H1 (cell line): ENCODE results near the gene ZNF532. TPM values are rescaled to one million over a fixed set of nuclear protein-coding genes. Genes with fewer than 3 reads are reported as not detected.

Experiments used
- CTCF ChIA-PET: fragments of 300-600 bp; sonication (Branson Sonifier 250); formaldehyde crosslinking; loops from one replicate; lab custom pipeline; 2021; ENCODE audit not compliant: partially characterized antibody; lab: Charles Lee
- POLR2A ChIA-PET: fragments of 300-600 bp; sonication (Branson Sonifier 250); formaldehyde crosslinking; loops from one replicate; lab custom pipeline; 2021; ENCODE audit warnings: inconsistent platforms; ENCODE audit not compliant: partially characterized antibody; lab: Charles Lee
- DNase-seq, 2 experiments: peaks; one replicate each; pipeline versions ENCODE4 v3.0.0 to v3.0.0-alpha.2; 2010 to 2022; ENCODE audit warnings: low spot score in 2 of 2, low read depth in 1 of 2, mixed read lengths in 1 of 2
- FAIRE-seq: peaks from 2 replicates; lab custom pipeline; 2011; peaks lifted over from hg19 to GRCh38; lab: Jason Lieb, UNC
- H2AFZ ChIP-seq: 2 replicates; pipeline ENCODE4 v1.8.1; 2012; ENCODE audit warnings: low read length, inconsistent platforms
- H2AK5ac ChIP-seq: 2 replicates; pipeline ENCODE4 v1.6.1; 2013; ENCODE audit warnings: low read depth, low read length
- H2BK120ac ChIP-seq: replicated peaks from 2 replicates; pipeline ENCODE3; 2013; ENCODE audit warnings: low read depth, low read length, inconsistent platforms
- H2BK12ac ChIP-seq: 2 replicates; pipeline ENCODE4 v1.6.1; 2013; ENCODE audit warnings: low read depth, low read length
- H2BK15ac ChIP-seq: 2 replicates; pipeline ENCODE4 v1.6.1; 2013; ENCODE audit warnings: low read length
- H2BK20ac ChIP-seq: 2 replicates; pipeline ENCODE4 v1.6.1; 2013; ENCODE audit warnings: low read length
- H2BK5ac ChIP-seq: 2 replicates; pipeline ENCODE4 v1.6.1; 2013; ENCODE audit warnings: low read depth, low read length
- H3K14ac ChIP-seq: 2 replicates; pipeline ENCODE4 v1.6.1; 2013; ENCODE audit warnings: inconsistent platforms; ENCODE audit not compliant: insufficient read length
- H3K18ac ChIP-seq: 2 replicates; pipeline ENCODE4 v1.6.1; 2013; ENCODE audit warnings: low read length; ENCODE audit errors: extremely low read depth
- H3K23ac ChIP-seq: 2 replicates; pipeline ENCODE4 v1.6.1; 2013; ENCODE audit warnings: inconsistent platforms; ENCODE audit not compliant: insufficient read length
- H3K23me2 ChIP-seq: 2 replicates; pipeline ENCODE4 v1.6.1; 2013; ENCODE audit warnings: low read depth, low read length
- H3K27ac ChIP-seq: 2 replicates; pipeline ENCODE4 v1.6.1; 2011; ENCODE audit warnings: low read depth, low read length, inconsistent platforms
- H3K27me3 ChIP-seq, 4 experiments: replicated peaks in 1 of 4; 1 replicate in 1 of 4; 2 replicates in 3 of 4; pipeline versions ENCODE4 v1.6.1 to v1.8.1; 2011 to 2013; ENCODE audit warnings: low read length in 3 of 4, mild to moderate bottlenecking in 3 of 4, inconsistent platforms in 2 of 4, mixed read lengths in 2 of 4, moderate library complexity in 1 of 4; ENCODE audit not compliant: control insufficient read depth in 3 of 4, insufficient read depth in 3 of 4; ENCODE audit errors: extremely low read depth in 1 of 4
- H3K36me3 ChIP-seq, 4 experiments: 2 replicates each; pipeline versions ENCODE4 v1.6.1 to v1.8.1; 2011 to 2013; ENCODE audit warnings: mild to moderate bottlenecking in 4 of 4, low read length in 3 of 4, moderate library complexity in 2 of 4, control low read depth in 1 of 4, inconsistent platforms in 1 of 4; ENCODE audit not compliant: insufficient read depth in 4 of 4, control insufficient read depth in 2 of 4
- H3K4ac ChIP-seq: replicated peaks from 2 replicates; pipeline ENCODE3; 2013; ENCODE audit warnings: low read length, low read depth, mixed read lengths, inconsistent platforms; ENCODE audit not compliant: insufficient read length
- H3K4me1 ChIP-seq, 4 experiments: replicated peaks in 1 of 4; 1 replicate in 1 of 4; 2 replicates in 3 of 4; pipeline versions ENCODE4 v1.6.1 to v1.8.1; 2011 to 2013; ENCODE audit warnings: low read length in 3 of 4, inconsistent platforms in 2 of 4, mixed read lengths in 1 of 4; ENCODE audit not compliant: insufficient read depth in 4 of 4, control insufficient read depth in 3 of 4
- H3K4me2 ChIP-seq, 2 experiments: 2 replicates each; pipeline versions ENCODE4 v1.6.1 to v1.8.1; 2011 to 2013; ENCODE audit warnings: low read depth in 2 of 2, low read length in 2 of 2, control low read depth in 1 of 2, inconsistent platforms in 1 of 2, mild to moderate bottlenecking in 1 of 2; ENCODE audit not compliant: insufficient read depth in 1 of 2
- H3K4me3 ChIP-seq, 4 experiments: fragments of 200-600, 300-600 bp in 1 of 4; sonication (generic), shearing (Covaris generic), sonication (Bioruptor Twin) in 1 of 4; 2 replicates each; pipeline versions ENCODE4 v1.5.1 to v1.8.1; 2011 to 2016; ENCODE audit warnings: low read length in 4 of 4, low read depth in 3 of 4, control low read depth in 2 of 4, inconsistent platforms in 2 of 4, mild to moderate bottlenecking in 2 of 4, mixed read lengths in 1 of 4, moderate library complexity in 1 of 4; ENCODE audit not compliant: insufficient read depth in 2 of 4; ENCODE audit errors: extremely low read depth in 1 of 4
- H3K56ac ChIP-seq: replicated peaks from 2 replicates; pipeline ENCODE3; 2013; ENCODE audit warnings: low read depth, mild to moderate bottlenecking, mixed read lengths, low read length, inconsistent platforms; ENCODE audit not compliant: insufficient read length
- H3K79me1 ChIP-seq: 2 replicates; pipeline ENCODE4 v1.6.1; 2013; ENCODE audit warnings: low read depth, low read length, control low read depth
- H3K79me2 ChIP-seq, 2 experiments: 2 replicates each; pipeline versions ENCODE4 v1.6.1 to v1.8.1; 2012 to 2013; ENCODE audit warnings: low read length in 2 of 2, mild to moderate bottlenecking in 2 of 2, inconsistent platforms in 1 of 2; ENCODE audit not compliant: insufficient read depth in 2 of 2, control insufficient read depth in 1 of 2
- H3K9ac ChIP-seq, 4 experiments: replicated peaks in 1 of 4; 1 replicate in 1 of 4; 2 replicates in 3 of 4; pipeline versions ENCODE4 v1.6.1 to v1.8.1; 2011 to 2013; ENCODE audit warnings: low read depth in 3 of 4, low read length in 3 of 4, control low read depth in 2 of 4, mild to moderate bottlenecking in 2 of 4, moderate library complexity in 2 of 4, inconsistent platforms in 1 of 4; ENCODE audit errors: extremely low read depth in 1 of 4
- H3K9me3 ChIP-seq, 2 experiments: 2 replicates each; pipeline versions ENCODE4 v1.6.1 to v1.8.1; 2012 to 2013; ENCODE audit warnings: mild to moderate bottlenecking in 2 of 2, moderate library complexity in 2 of 2, control low read depth in 1 of 2, inconsistent platforms in 1 of 2, low read depth in 1 of 2, low read length in 1 of 2, mixed read lengths in 1 of 2; ENCODE audit not compliant: insufficient read depth in 2 of 2
- H4K20me1 ChIP-seq, 2 experiments: replicated peaks in 1 of 2; 2 replicates each; pipeline versions ENCODE3 to v1.8.1; 2011 to 2013; ENCODE audit warnings: inconsistent platforms in 2 of 2, low read length in 2 of 2, mild to moderate bottlenecking in 1 of 2; ENCODE audit not compliant: insufficient read depth in 2 of 2, control insufficient read depth in 1 of 2
- H4K5ac ChIP-seq: 2 replicates; pipeline ENCODE4 v1.6.1; 2013; ENCODE audit warnings: low read length, low read depth, mixed read lengths, inconsistent platforms; ENCODE audit not compliant: insufficient read length
- H4K8ac ChIP-seq: 2 replicates; pipeline ENCODE4 v1.8.0; 2013; ENCODE audit warnings: mild to moderate bottlenecking, moderate library complexity, low read length, inconsistent platforms; ENCODE audit not compliant: insufficient read depth; ENCODE audit errors: extremely low read depth
- H4K91ac ChIP-seq: replicated peaks from 2 replicates; pipeline ENCODE3; 2013; ENCODE audit warnings: low read length, mixed read lengths, inconsistent platforms; ENCODE audit not compliant: insufficient read length
- ATF3 ChIP-seq: IDR thresholded peaks from 2 replicates; pipeline ENCODE4 v1.6.1; 2011; ENCODE audit warnings: low read depth, mild to moderate bottlenecking, low read length; ENCODE audit not compliant: insufficient read depth
- CEBPB ChIP-seq: IDR thresholded peaks from 2 replicates; pipeline ENCODE4 v1.6.1; 2012; ENCODE audit warnings: low read depth, low read length
- HDAC6 ChIP-seq: IDR thresholded peaks from one replicate; pipeline ENCODE4 v1.7.1; 2012; ENCODE audit warnings: low read depth, mild to moderate bottlenecking, inconsistent platforms, low read length, moderate library complexity
- POLR2A ChIP-seq, 2 experiments: IDR thresholded peaks; 1 replicate in 1 of 2; 2 replicates in 1 of 2; pipeline ENCODE4 v1.6.1; 2011; ENCODE audit warnings: low read depth in 2 of 2, low read length in 2 of 2, mild to moderate bottlenecking in 2 of 2; ENCODE audit errors: control extremely low read depth in 1 of 2
- WGBS, 2 experiments: shearing (Covaris generic) in 1 of 2; methylation state at CpG; one replicate each; pipeline versions ENCODE4 v1.1.6 to v1.1.7; 2013 to 2015; ENCODE audit warnings: low lambda C conversion rate in 2 of 2, mixed read lengths in 2 of 2, inconsistent platforms in 1 of 2, low coverage in 1 of 2, missing lambda C conversion rate in 1 of 2; ENCODE audit not compliant: insufficient replicate concordance in 2 of 2, insufficient coverage in 1 of 2, insufficient read length in 1 of 2; ENCODE audit errors: extremely low coverage in 1 of 2, missing lambda C conversion rate in 1 of 2; 5-methylcytosine and 5-hydroxymethylcytosine counted together
- polyA plus RNA-seq, 7 experiments: library from polyadenylated mRNA; depleted of rRNA in 3 of 7; stranded (reverse) in 5 of 7; unstranded in 2 of 7; fragments of >200 nt in 5 of 7; fragments of 200-250 nt in 2 of 7; gene quantifications; 1 replicate in 5 of 7; 2 replicates in 1 of 7; 4 replicates in 1 of 7; pipeline versions ENCODE4 v1.2.1 to v1.2.3, GENCODE V29; 2011 to 2013; ENCODE audit warnings: missing spikeins in 2 of 7, mixed read lengths in 2 of 7
- total RNA-seq: library from RNA; stranded (reverse); fragmentation: NEBNext Ultra II Directional; extraction: Animal tissue kit (Norgen Biotek cat#: 25700); gene quantifications from 2 replicates; pipeline ENCODE4 v1.2.1, GENCODE V29; 2021

ZNF532 gene
- total and polyA plus RNA-seq, 2 of the 8 experiments (the other 6 are each of a cell fraction or from before 2014, with no cell fraction given) = 143 to 240 TPM

- no peaks in the 10 kb centered on the region for H3K23me2 ChIP-seq
- DNase-seq (no peak), FAIRE-seq (no peak)
- WGBS, 2 experiments = 96% methylated on average over 6 of the region's 6 CpGs; no CpG with 5 or more reads in 1 of the 2 experiments
- no peak overlapping the region for H3K18ac ChIP-seq
- H2BK15ac ChIP-seq = no peak overlapping the region
- peaks cover 9 to 85% (median 45%) of the 10 kb centered on the region in 4 experiments for H3K36me3 ChIP-seq
- no peaks in the 10 kb centered on the region; the same call in 1 of the 2 replicates for H3K79me1 ChIP-seq
- H2BK20ac ChIP-seq = no peak overlapping the region
- no peak overlapping the region for H3K14ac ChIP-seq
- no peaks in the 10 kb centered on the region for H3K27me3 ChIP-seq
- no peak for TF ChIP-seq POLR2A (IDR thresholded peaks at IDR 0.05; ENCODE audit: control extremely low read depth in 1 of 2, low read depth in 2 of 2, low read length in 2 of 2)
- TF ChIP-seq HDAC6 = no peak
- TF ChIP-seq ATF3 = no peak
- no peak for TF ChIP-seq CEBPB
- TF ChIP-seq, all 59 proteins: peak for 0
- Histone ChIP-seq H4K5ac (no peak overlapping the region), H3K79me2 (peaks cover 0 to 57% of the 10 kb centered on the region in 2 experiments; a peak in 2 of 4 replicates), H3K4me2 (no peak overlapping the region), H3K9ac (no peak overlapping the region), H4K8ac (no peak overlapping the region), H4K91ac (no peak overlapping the region), H2AFZ (no peak overlapping the region), H2BK12ac (no peak overlapping the region), H4K20me1 (no peaks in the 10 kb centered on the region), H3K27ac (no peak overlapping the region), H2BK5ac (no peak overlapping the region), H3K4ac (no peak overlapping the region), H3K4me1 (no peaks in the 10 kb centered on the region), H2AK5ac (no peak overlapping the region), H2BK120ac (no peak overlapping the region), H3K23ac (no peak overlapping the region), H3K9me3 (no peaks in the 10 kb centered on the region), H3K56ac (no peak overlapping the region), H3K4me3 (no peak overlapping the region)
- CTCF ChIA-PET = interaction anchor here (1.8 kb wide), 1 partner anchor 116 kb away, joined by 5 read pairs; no protein-coding TSS in a partner anchor
- POLR2A ChIA-PET = interaction anchor here (0.7 to 0.8 kb wide), 3 partner anchors 11 to 76 kb away, joined by 3 to 6 read pairs (median 3); no protein-coding TSS in a partner anchor
Measured at GRCh38 chr18:58955001-58955400, 90.3 kb downstream of the ZNF532 start.
